HG03575 (cell line): ENCODE measurements around the gene CHORDC1.
"Not testable (repeated sequence)": the region's sequence is repeated elsewhere in the genome, so short reads cannot be mapped to it uniquely, and the experiment has no call there.

Experiments used
- ATAC-seq: cut with Tn5 transposase; IDR thresholded peaks from one replicate; pipeline ENCODE4 v1.9.1; 2021; ENCODE audit not compliant: unreplicated experiment, insufficient number of reproducible peaks, low FRiP score; ENCODE audit errors: extremely low read depth

Gene CHORDC1

DNA sequence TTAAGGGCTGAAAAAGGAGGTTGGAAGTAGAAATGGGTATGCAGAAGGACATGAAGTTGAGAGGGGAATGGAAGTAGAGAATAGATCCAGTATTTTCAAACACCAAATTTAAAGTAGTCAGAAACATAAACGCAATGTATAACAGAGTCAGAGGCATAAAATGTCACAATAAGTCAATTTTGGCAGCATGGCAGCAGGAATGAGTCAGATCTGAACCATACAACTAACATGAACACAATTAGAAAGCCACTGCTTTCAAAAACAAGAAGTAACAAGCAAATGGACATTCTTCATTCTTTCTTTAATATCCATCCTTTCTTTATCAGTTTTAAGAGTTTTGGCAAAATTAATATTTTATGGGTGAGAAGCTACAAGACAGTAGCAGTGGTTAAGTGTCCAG lies 2.5 kb downstream of the CHORDC1 start:
- ATAC-seq = no peak

GRCh38 chr11:90219438-90219837 lies 3.4 kb downstream of the CHORDC1 start:
- no peak for ATAC-seq

GRCh38 chr11:90218606-90219005 lies 4.2 kb downstream of the CHORDC1 start:
- ATAC-seq = no peak

DNA sequence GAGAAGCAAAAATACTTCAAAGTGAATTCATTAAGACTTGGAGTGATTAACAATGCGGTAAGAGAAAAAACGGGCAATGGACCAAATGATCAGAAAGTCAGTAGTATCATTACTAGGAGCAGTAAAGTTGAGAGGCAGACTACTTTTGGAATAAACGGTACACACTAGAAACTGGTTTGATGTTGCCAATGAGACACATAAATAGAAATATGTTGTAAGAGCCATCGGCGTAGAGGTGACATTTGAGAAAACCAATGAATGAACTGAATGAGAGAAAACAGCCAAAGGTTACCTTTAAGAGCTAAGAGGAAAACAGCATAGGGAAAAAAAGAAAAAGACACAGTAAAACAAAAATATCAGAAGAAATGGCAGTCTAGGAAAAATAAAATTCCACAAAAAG lies 6.2 kb downstream of the CHORDC1 start:
- ATAC-seq = no peak

DNA sequence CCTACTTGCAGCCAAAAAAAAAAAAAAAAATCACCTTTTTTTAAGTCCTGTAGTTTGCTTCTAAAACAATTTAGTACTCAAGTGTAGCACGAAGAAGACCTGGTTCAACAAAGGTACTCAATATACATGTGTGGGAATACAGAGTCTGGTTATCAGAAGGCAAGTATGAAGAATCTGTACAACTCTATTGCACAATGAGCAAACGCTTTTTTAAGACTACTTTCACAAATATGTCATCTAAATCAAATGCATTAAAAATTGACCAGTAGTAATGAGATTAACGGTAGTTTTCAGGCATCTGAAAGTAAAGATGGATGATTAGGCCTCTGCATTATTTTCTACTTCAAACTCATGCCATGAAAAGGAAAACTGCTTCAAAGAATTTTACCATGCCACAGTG lies 9.5 kb downstream of the CHORDC1 start:
- ATAC-seq = no peak

GRCh38 chr11:90208857-90209256 lies 14.0 kb downstream of the CHORDC1 start:
- ATAC-seq = no peak

- ATAC-seq = not testable (repeated sequence)
Measured at GRCh38 chr11:90207992-90208391, 14.9 kb downstream of the CHORDC1 start.

DNA sequence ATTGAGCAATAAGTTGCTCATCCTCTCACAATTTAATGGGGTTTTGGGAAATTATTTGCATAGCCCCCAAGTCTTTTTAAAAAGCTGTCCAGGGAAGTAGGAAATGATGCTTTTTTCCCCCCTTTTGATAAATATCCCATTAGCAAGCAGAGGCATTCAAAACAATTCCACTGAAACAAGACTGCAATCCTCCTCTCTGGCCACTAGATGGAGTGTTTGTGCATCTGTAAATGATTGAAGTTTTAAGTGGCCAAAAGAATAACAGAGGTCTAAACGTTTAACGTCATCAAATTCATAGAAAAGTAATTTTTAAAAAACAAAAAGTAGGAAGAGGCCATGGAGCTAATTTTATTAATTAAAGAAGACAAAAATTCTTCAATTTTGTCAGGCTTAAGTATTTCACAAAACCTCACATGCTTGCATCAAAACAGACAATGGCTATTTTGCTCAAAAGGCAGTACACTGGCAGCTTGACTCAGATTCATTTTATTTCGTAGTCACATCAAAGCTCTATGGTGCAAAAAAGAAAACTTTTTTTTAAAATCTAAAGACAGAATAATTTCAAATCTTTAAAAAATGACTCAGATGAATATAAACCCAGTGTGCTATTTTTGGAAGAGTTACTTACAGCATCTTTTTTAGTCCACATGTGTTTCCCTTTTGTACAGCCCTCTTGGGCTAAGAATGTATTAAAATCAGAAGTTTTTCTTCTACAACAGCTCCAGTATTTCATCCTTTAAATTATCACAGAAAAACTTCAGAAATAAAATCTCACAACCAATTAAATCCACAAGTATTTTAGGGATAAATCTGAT lies 17.8 kb downstream of the CHORDC1 start:
- peak; percentile 52 for ATAC-seq

GRCh38 chr11:90204407-90204806 lies 18.4 kb downstream of the CHORDC1 start:
- ATAC-seq = no peak

DNA sequence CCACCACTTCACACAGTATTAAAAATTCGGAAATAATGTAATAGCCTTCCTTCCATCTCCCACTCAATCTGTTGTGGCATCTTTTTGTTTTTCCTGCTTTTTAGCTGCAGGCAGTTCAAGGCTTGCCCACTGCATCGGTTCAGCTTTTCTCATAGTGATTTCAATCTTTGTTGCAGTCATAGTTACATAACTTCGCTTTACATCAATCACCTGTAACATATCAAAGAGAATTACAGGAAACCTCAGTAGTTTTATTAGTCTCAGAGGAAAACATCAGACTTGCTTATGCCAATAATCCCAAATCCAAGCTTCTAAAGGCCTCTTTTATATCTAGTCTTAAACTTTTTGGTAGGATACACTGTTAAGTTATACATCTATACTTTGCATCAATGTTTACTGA lies 20.5 kb downstream of the CHORDC1 start:
- ATAC-seq = no peak

DNA sequence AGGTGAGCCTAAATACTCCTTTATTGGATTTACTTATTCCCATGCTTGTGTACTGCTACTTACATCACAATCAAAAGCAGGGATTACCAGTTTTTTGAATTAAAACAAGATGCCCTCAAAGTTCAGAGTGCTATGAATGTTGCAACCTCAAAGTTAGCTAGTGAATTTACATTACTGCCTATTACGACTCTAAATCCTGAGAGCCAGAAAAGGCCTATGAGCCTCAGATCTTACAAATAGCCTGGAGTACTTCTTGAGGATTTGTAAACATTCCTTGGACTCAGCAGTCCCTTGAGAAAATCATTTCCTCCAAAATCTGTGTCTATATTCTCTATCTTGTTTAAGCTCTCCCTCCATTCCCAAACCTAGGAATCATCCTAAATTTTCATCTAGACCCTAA lies 25.5 kb downstream of the CHORDC1 start:
- no peak for ATAC-seq

- no peak for ATAC-seq
Measured at GRCh38 chr11:90192869-90193582, 29.8 kb downstream of the CHORDC1 start.

DNA sequence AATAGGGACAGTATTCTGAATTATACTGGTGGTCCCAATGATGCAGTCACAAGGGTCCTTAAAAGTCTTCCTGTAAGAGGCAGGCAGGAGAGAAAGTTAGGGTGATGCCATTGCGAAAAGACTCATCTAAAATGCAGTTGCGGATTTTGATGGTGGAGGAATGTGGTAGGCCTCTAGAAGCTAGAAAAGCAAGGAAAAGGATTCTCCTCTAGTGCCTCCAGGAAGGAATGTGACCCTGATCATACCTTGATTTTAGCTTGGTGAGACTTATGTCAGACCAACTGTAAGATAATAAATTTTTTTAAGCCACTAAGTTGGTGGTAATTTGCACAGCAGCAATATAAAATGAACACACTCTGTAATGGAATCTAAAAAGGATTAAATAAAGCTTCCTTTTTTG lies 33.8 kb downstream of the CHORDC1 start:
- ATAC-seq = no peak

- no peak for ATAC-seq
Measured at GRCh38 chr11:90187839-90188238, 35.0 kb downstream of the CHORDC1 start.

DNA sequence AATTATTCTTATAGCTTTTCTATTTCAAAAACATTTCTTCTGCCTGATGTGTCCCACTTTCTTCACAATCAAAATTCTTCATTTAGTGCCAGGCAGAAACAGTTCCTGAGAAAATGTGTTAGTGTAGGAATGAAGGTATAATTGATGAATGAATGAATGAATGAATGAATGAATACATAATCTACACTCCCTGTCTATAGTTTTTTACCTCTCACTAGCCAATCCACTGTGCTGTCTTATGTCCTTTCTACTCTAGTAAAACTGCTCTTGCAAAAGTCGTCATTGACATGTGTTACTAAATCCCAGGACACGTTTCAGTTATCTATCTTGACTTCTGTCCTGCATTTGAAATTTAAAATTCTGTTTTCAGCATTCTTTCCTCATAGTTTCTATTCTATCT lies 42.9 kb downstream of the CHORDC1 start:
- no peak for ATAC-seq

- ATAC-seq = no peak
Measured at GRCh38 chr11:90178751-90179150, 44.1 kb downstream of the CHORDC1 start.

- ATAC-seq = no peak
Measured at GRCh38 chr11:90176069-90176468, 46.8 kb downstream of the CHORDC1 start.

DNA sequence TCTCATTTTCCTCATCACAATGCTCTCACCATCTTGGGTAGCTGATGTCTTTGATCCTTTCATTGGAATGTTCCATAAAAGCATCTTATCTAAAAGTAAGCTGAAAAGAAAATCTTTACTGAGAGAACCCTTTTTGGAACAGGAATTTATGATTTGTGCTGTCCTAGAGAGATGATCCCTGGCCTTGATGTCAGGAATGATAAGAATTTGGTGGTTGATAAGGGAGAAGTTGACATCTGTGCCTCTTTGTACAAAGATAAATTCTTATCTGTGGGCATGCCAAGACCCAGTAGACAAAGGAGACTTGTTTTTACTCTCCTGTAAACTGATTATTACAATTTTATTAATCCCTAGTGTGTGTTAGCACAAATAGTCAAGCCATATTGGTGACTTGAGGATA lies 51.5 kb downstream of the CHORDC1 start:
- no peak for ATAC-seq

- ATAC-seq = no peak
Measured at GRCh38 chr11:90168571-90168970, 54.3 kb downstream of the CHORDC1 start.

- not testable (repeated sequence) for ATAC-seq
Measured at GRCh38 chr11:90167704-90168103, 55.1 kb downstream of the CHORDC1 start.
